ENCODE results near the gene FERMT1. TPM values are rescaled to one million over a fixed set of nuclear protein-coding genes. Genes with fewer than 3 reads are reported as not detected.

FERMT1 gene
- total and polyA plus RNA-seq, 2 experiments from 2014 or later: 1.2 to 4.1 TPM

GRCh38 chr20:6148073-6148472 lies 25.2 kb upstream of the FERMT1 start:
- H3K4me2 ChIP-seq (ENCODE audit: unreplicated experiment): no peak overlapping the region
- H3K9me3 ChIP-seq (ENCODE audit: low read depth): no peaks in the 10 kb centered on the region
- no peaks in the 10 kb centered on the region for H4K20me1 ChIP-seq (ENCODE audit: insufficient read depth)
- H3K36me3 ChIP-seq (ENCODE audit: low read depth): no peaks in the 10 kb centered on the region
- no peaks in the 10 kb centered on the region for H3K9me2 ChIP-seq (ENCODE audit: insufficient read depth)
- H3F3A ChIP-seq (ENCODE audit: insufficient read depth): no peaks in the 10 kb centered on the region
- TF ChIP-seq EZH2 (IDR thresholded peaks at IDR 0.05; ENCODE audit: insufficient read depth, poor library complexity, severe bottlenecking) (no peak), EZH2phosphoT487 (IDR thresholded peaks at IDR 0.05; ENCODE audit: insufficient read depth, low read depth) (no peak)
- H3K27me3 ChIP-seq (replicated peaks; ENCODE audit: insufficient read depth): no peaks in the 10 kb centered on the region
- 28 to 37% methylated on average over 7 of the region's 7 CpGs for WGBS, 2 experiments (ENCODE audit: low coverage in 1 of 2, low lambda C conversion rate in 2 of 2, missing lambda C conversion rate in 2 of 2)
- no peak overlapping the region for H3K9ac ChIP-seq
- in situ Hi-C loops (cut with MboI): no loop called here
- H3K4me1 ChIP-seq (ENCODE audit: insufficient read depth): no peaks in the 10 kb centered on the region
- no peak overlapping the region for H3K4me3 ChIP-seq
- H3K27ac ChIP-seq: no peak overlapping the region
- no peak for DNase-seq
- no peaks in the 10 kb centered on the region for H3K79me2 ChIP-seq (ENCODE audit: insufficient read depth)
- H2AFZ ChIP-seq: no peak overlapping the region

GRCh38 chr20:6142348-6142993 lies 19.6 kb upstream of the FERMT1 start:
- peak; percentile 56 for DNase-seq
- no peak overlapping the region for H3K9ac ChIP-seq
- peaks cover 14% of the 10 kb centered on the region for H3K27me3 ChIP-seq (replicated peaks; ENCODE audit: insufficient read depth)
- no peaks in the 10 kb centered on the region for H3K9me3 ChIP-seq (ENCODE audit: low read depth)
- no peaks in the 10 kb centered on the region for H3K79me2 ChIP-seq (ENCODE audit: insufficient read depth)
- H2AFZ ChIP-seq: no peak overlapping the region
- in situ Hi-C loops (cut with MboI): no loop called here
- no peaks in the 10 kb centered on the region for H4K20me1 ChIP-seq (ENCODE audit: insufficient read depth)
- TF ChIP-seq EZH2phosphoT487 (IDR thresholded peaks at IDR 0.05; ENCODE audit: insufficient read depth, low read depth) (no peak), EZH2 (IDR thresholded peaks at IDR 0.05; ENCODE audit: insufficient read depth, poor library complexity, severe bottlenecking) (no peak)
- H3K36me3 ChIP-seq (ENCODE audit: low read depth): no peaks in the 10 kb centered on the region
- H3K4me1 ChIP-seq (ENCODE audit: insufficient read depth): no peaks in the 10 kb centered on the region
- H3K4me2 ChIP-seq (ENCODE audit: unreplicated experiment): no peak overlapping the region
- no peak overlapping the region for H3K27ac ChIP-seq
- 2% methylated on average over 10 of the region's 10 CpGs for WGBS, 2 experiments (ENCODE audit: low coverage in 1 of 2, low lambda C conversion rate in 2 of 2, missing lambda C conversion rate in 2 of 2)
- no peaks in the 10 kb centered on the region for H3K9me2 ChIP-seq (ENCODE audit: insufficient read depth)
- no peak overlapping the region for H3K4me3 ChIP-seq
- no peaks in the 10 kb centered on the region for H3F3A ChIP-seq (ENCODE audit: insufficient read depth)

- H3K4me3 ChIP-seq: no peak overlapping the region
- DNase-seq: peak; percentile 21
These were observed 18.1 kb upstream of the FERMT1 start for GRCh38 chr20:6140947-6141346.

GRCh38 chr20:6135347-6135746 lies 12.5 kb upstream of the FERMT1 start:
- Histone ChIP-seq H3K27ac (no peak overlapping the region), H4K20me1 (ENCODE audit: insufficient read depth) (no peaks in the 10 kb centered on the region), H3K9me2 (ENCODE audit: insufficient read depth) (no peaks in the 10 kb centered on the region), H3K4me2 (ENCODE audit: unreplicated experiment) (no peak overlapping the region), H3K27me3 (replicated peaks; ENCODE audit: insufficient read depth) (peaks cover 39% of the 10 kb centered on the region), H3K4me3 (no peak overlapping the region), H2AFZ (no peak overlapping the region), H3K9me3 (ENCODE audit: low read depth) (no peaks in the 10 kb centered on the region), H3K4me1 (ENCODE audit: insufficient read depth) (no peaks in the 10 kb centered on the region), H3K36me3 (ENCODE audit: low read depth) (no peaks in the 10 kb centered on the region), H3K79me2 (ENCODE audit: insufficient read depth) (no peaks in the 10 kb centered on the region), H3K9ac (no peak overlapping the region), H3F3A (ENCODE audit: insufficient read depth) (no peaks in the 10 kb centered on the region)
- in situ Hi-C loops (cut with MboI): no loop called here
- TF ChIP-seq EZH2phosphoT487 (IDR thresholded peaks at IDR 0.05; ENCODE audit: insufficient read depth, low read depth) (no peak), EZH2 (IDR thresholded peaks at IDR 0.05; ENCODE audit: insufficient read depth, poor library complexity, severe bottlenecking) (no peak)
- WGBS, 2 experiments (ENCODE audit: low coverage in 1 of 2, low lambda C conversion rate in 2 of 2, missing lambda C conversion rate in 2 of 2): 59 to 60% methylated on average over 8 of the region's 8 CpGs
- DNase-seq: no peak

More at GRCh38 chr20:6140947-6141346, 18.1 kb upstream of the FERMT1 start:
- no peak overlapping the region for H3K4me2 ChIP-seq (ENCODE audit: unreplicated experiment)
- no peaks in the 10 kb centered on the region for H3F3A ChIP-seq (ENCODE audit: insufficient read depth)
- no peak overlapping the region for H2AFZ ChIP-seq
- no peaks in the 10 kb centered on the region for H3K36me3 ChIP-seq (ENCODE audit: low read depth)
- no peaks in the 10 kb centered on the region for H3K9me3 ChIP-seq (ENCODE audit: low read depth)
- H3K27me3 ChIP-seq (replicated peaks; ENCODE audit: insufficient read depth): peaks cover 29% of the 10 kb centered on the region
- H4K20me1 ChIP-seq (ENCODE audit: insufficient read depth): no peaks in the 10 kb centered on the region
- H3K27ac ChIP-seq: no peak overlapping the region
- in situ Hi-C loops (cut with MboI): no loop called here
- no peaks in the 10 kb centered on the region for H3K4me1 ChIP-seq (ENCODE audit: insufficient read depth)
- no peaks in the 10 kb centered on the region for H3K79me2 ChIP-seq (ENCODE audit: insufficient read depth)
- 10 to 15% methylated on average over 3 of the region's 3 CpGs for WGBS, 2 experiments (ENCODE audit: low coverage in 1 of 2, low lambda C conversion rate in 2 of 2, missing lambda C conversion rate in 2 of 2)
- no peak overlapping the region for H3K9ac ChIP-seq
- no peaks in the 10 kb centered on the region for H3K9me2 ChIP-seq (ENCODE audit: insufficient read depth)
- TF ChIP-seq EZH2 (IDR thresholded peaks at IDR 0.05; ENCODE audit: insufficient read depth, poor library complexity, severe bottlenecking) (no peak), EZH2phosphoT487 (IDR thresholded peaks at IDR 0.05; ENCODE audit: insufficient read depth, low read depth) (no peak)

Data from GM23248 (cell line).